Caco-2 (cell line): ENCODE data around the gene HS3ST3B1. TPM values are rescaled to one million over a fixed set of nuclear protein-coding genes. Genes with fewer than 3 reads are reported as not detected.

Experiments used
- BruUV-seq: library from RNA; stranded (reverse); fragments of 400-500 nt; replicated peaks from 2 replicates; lab custom pipeline; 2021; lab: Mats Ljungman, UMichigan
- CTCF ChIA-PET: fragments of 300-600 bp; sonication (Branson Sonifier 250); formaldehyde crosslinking; loops from one replicate; lab custom pipeline; 2022; ENCODE audit warnings: antibody characterized with exemption; lab: Charles Lee
- POLR2A ChIA-PET: fragments of 300-600 bp; sonication (Branson Sonifier 250); formaldehyde crosslinking; loops from one replicate; lab custom pipeline; 2022; ENCODE audit warnings: antibody characterized with exemption; lab: Charles Lee
- DNase-seq, 2 experiments: peaks; one replicate each; pipeline versions ENCODE4 v3.0.0 to v3.0.0-alpha.2; 2020 to 2022
- H3K27me3 ChIP-seq: replicated peaks from 2 replicates; pipeline ENCODE4 v1.6.0; 2011; ENCODE audit warnings: low read length; ENCODE audit not compliant: control insufficient read depth, insufficient read depth
- H3K36me3 ChIP-seq: 2 replicates; pipeline ENCODE4 v1.5.1; 2011; ENCODE audit warnings: low read length; ENCODE audit not compliant: control insufficient read depth, insufficient read depth
- H3K4me1 ChIP-seq: fragments of 250-450 bp; sonication (Bioruptor Pico); 2 replicates; pipeline ENCODE4 v1.5.1; 2020; ENCODE audit warnings: mild to moderate bottlenecking
- H3K4me3 ChIP-seq: 2 replicates; pipeline ENCODE4 v1.5.1; 2011; ENCODE audit warnings: low read depth, mild to moderate bottlenecking, control low read depth, low read length
- H3K9me3 ChIP-seq: fragments of 250-450 bp; sonication (Bioruptor Pico); 2 replicates; pipeline ENCODE4 v1.5.1; 2020; ENCODE audit warnings: mild to moderate bottlenecking, moderate library complexity
- H3K27ac Mint-ChIP-seq: one replicate; pipeline ENCODE4 v1.8.0; 2022; ENCODE audit warnings: mixed read lengths; ENCODE audit not compliant: unreplicated experiment
- H3K27me3 Mint-ChIP-seq: one replicate; pipeline ENCODE4 v1.8.0; 2022; ENCODE audit warnings: mixed read lengths; ENCODE audit not compliant: insufficient read depth, unreplicated experiment
- H3K36me3 Mint-ChIP-seq: one replicate; pipeline ENCODE4 v1.8.0; 2022; ENCODE audit warnings: mild to moderate bottlenecking, mixed read lengths; ENCODE audit not compliant: insufficient read depth, unreplicated experiment
- H3K4me1 Mint-ChIP-seq: one replicate; pipeline ENCODE4 v1.8.0; 2022; ENCODE audit warnings: low read depth, mixed read lengths; ENCODE audit not compliant: unreplicated experiment
- H3K4me3 Mint-ChIP-seq: one replicate; pipeline ENCODE4 v1.8.0; 2022; ENCODE audit warnings: mild to moderate bottlenecking, moderate library complexity, mixed read lengths; ENCODE audit not compliant: unreplicated experiment
- H3K9me3 Mint-ChIP-seq: one replicate; pipeline ENCODE4 v1.8.0; 2022; ENCODE audit warnings: mixed read lengths; ENCODE audit not compliant: unreplicated experiment
- CTCF ChIP-seq, 2 experiments: fragments of 200-600 bp in 1 of 2; IDR thresholded peaks; 1 replicate in 1 of 2; 2 replicates in 1 of 2; pipeline versions ENCODE4 v1.5.1 to v1.8.0; 2011 to 2022; ENCODE audit warnings: antibody characterized with exemption in 1 of 2, control low read depth in 1 of 2, inconsistent platforms in 1 of 2, low read depth in 1 of 2, low read length in 1 of 2, mild to moderate bottlenecking in 1 of 2, moderate library complexity in 1 of 2; ENCODE audit not compliant: insufficient read depth in 1 of 2, severe bottlenecking in 1 of 2, unreplicated experiment in 1 of 2
- intact Hi-C: fragments of 100-400 bp; cut with micrococcal nuclease; formaldehyde crosslinking; loops from one replicate; pipeline ENCODE4 v1.10.0; 2022; ENCODE audit not compliant: unreplicated experiment
- total RNA-seq: library from RNA; stranded (reverse); gene quantifications from 2 replicates; pipeline ENCODE4 v1.2.3, GENCODE V29; 2022

HS3ST3B1 gene
- total RNA-seq, 1 experiment from 2014 or later, result 1.9 TPM

GRCh38 chr17:14329900-14330491 lies 29.1 kb downstream of the HS3ST3B1 start:
- DNase-seq, result no peak
- H3K9me3 ChIP-seq, result no peaks in the 10 kb centered on the region
- TF ChIP-seq CTCF (IDR thresholded peaks at IDR 0.05; ENCODE audit: insufficient read depth in 1 of 2, low read depth in 1 of 2, low read length in 1 of 2, severe bottlenecking in 1 of 2, unreplicated experiment in 1 of 2), result no peak
- no peak overlapping the region for H3K4me3 ChIP-seq
- H3K36me3 ChIP-seq, result no peaks in the 10 kb centered on the region
- Mint-ChIP-seq H3K4me1 (peaks cover 7% of the 10 kb centered on the region), H3K36me3 (no peaks in the 10 kb centered on the region), H3K27ac (no peak overlapping the region), H3K27me3 (no peaks in the 10 kb centered on the region), H3K4me3 (no peak overlapping the region), H3K9me3 (peaks cover 9% of the 10 kb centered on the region)
- no TSS peak for BruUV-seq
- POLR2A ChIA-PET, result no interaction called here
- H3K27me3 ChIP-seq, result no peaks in the 10 kb centered on the region
- CTCF ChIA-PET, result no interaction called here
- intact Hi-C loops, result no loop called here
- no peaks in the 10 kb centered on the region for H3K4me1 ChIP-seq

- H3K4me3 Mint-ChIP-seq, result no peak overlapping the region
- peaks cover 7% of the 10 kb centered on the region for H3K4me1 Mint-ChIP-seq
- Histone ChIP-seq H3K9me3 (no peaks in the 10 kb centered on the region), H3K4me1 (no peaks in the 10 kb centered on the region), H3K27me3 (no peaks in the 10 kb centered on the region), H3K4me3 (no peak overlapping the region), H3K36me3 (no peaks in the 10 kb centered on the region)
- ChIA-PET CTCF (no interaction called here), POLR2A (no interaction called here)
- H3K9me3 Mint-ChIP-seq, result peaks cover 8% of the 10 kb centered on the region
- DNase-seq, result no peak
- H3K27ac Mint-ChIP-seq, result no peak overlapping the region
- no peaks in the 10 kb centered on the region for H3K36me3 Mint-ChIP-seq
- TF ChIP-seq CTCF (IDR thresholded peaks at IDR 0.05; ENCODE audit: insufficient read depth in 1 of 2, low read depth in 1 of 2, low read length in 1 of 2, severe bottlenecking in 1 of 2, unreplicated experiment in 1 of 2), result no peak
- intact Hi-C loops, result no loop called here
- no TSS peak for BruUV-seq
- no peaks in the 10 kb centered on the region for H3K27me3 Mint-ChIP-seq
Observed at GRCh38 chr17:14330492-14330962, 29.6 kb downstream of the HS3ST3B1 start.

GRCh38 chr17:14331225-14331981 lies 30.5 kb downstream of the HS3ST3B1 start:
- no peaks in the 10 kb centered on the region for H3K27me3 Mint-ChIP-seq
- H3K9me3 Mint-ChIP-seq, result no peaks in the 10 kb centered on the region
- no peak for TF ChIP-seq CTCF (IDR thresholded peaks at IDR 0.05; ENCODE audit: insufficient read depth in 1 of 2, low read depth in 1 of 2, low read length in 1 of 2, severe bottlenecking in 1 of 2, unreplicated experiment in 1 of 2)
- H3K4me1 ChIP-seq, result no peaks in the 10 kb centered on the region
- no peak overlapping the region for H3K4me3 Mint-ChIP-seq
- no peaks in the 10 kb centered on the region for H3K27me3 ChIP-seq
- no peak overlapping the region for H3K4me3 ChIP-seq
- no peak for DNase-seq
- intact Hi-C loops, result no loop called here
- no TSS peak for BruUV-seq
- H3K36me3 ChIP-seq, result no peaks in the 10 kb centered on the region
- H3K27ac Mint-ChIP-seq, result no peak overlapping the region
- H3K9me3 ChIP-seq, result no peaks in the 10 kb centered on the region
- ChIA-PET POLR2A (no interaction called here), CTCF (no interaction called here)
- H3K36me3 Mint-ChIP-seq, result no peaks in the 10 kb centered on the region
- no peaks in the 10 kb centered on the region for H3K4me1 Mint-ChIP-seq
